HTERT RPE-1 (cell line): ENCODE results near the gene CTDSPL.
"Not testable (repeated sequence)": the region's sequence is repeated elsewhere in the genome, so short reads cannot be mapped to it uniquely, and the experiment has no call there.

Source experiments
- in situ Hi-C: fragments of 300-500 bp; cut with MboI; formaldehyde crosslinking; loops from 4 replicates; pipeline ENCODE4 v1.14.3; 2020; ENCODE audit warnings: low sequenced_read_pairs

The CTDSPL gene

DNA sequence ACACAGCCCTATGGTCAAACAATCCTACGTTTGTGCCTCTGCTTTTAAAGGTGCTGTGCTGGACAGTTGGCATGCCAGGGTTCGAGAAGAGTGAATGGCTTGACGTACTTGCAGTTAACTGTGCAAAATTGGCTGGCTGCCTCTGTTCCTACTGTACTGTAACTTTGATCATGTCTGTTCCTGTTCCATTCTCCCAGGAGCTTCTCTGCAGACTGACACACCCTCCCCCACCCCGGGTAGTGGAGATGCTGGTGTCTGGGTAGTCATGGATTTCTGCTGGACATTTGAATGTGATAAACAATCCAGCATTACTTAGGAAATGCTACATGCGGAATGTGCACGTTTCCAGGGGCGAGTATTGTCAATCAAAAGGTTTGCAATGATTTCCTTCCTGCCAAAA lies 122.4 kb downstream of the CTDSPL start:
- in situ Hi-C loops = no loop called here

GRCh38 chr3:37984596-37984995 lies 122.9 kb downstream of the CTDSPL start:
- in situ Hi-C loops = no loop called here

GRCh38 chr3:37985637-37986320 lies 124.1 kb downstream of the CTDSPL start:
- in situ Hi-C loops = no loop called here

DNA sequence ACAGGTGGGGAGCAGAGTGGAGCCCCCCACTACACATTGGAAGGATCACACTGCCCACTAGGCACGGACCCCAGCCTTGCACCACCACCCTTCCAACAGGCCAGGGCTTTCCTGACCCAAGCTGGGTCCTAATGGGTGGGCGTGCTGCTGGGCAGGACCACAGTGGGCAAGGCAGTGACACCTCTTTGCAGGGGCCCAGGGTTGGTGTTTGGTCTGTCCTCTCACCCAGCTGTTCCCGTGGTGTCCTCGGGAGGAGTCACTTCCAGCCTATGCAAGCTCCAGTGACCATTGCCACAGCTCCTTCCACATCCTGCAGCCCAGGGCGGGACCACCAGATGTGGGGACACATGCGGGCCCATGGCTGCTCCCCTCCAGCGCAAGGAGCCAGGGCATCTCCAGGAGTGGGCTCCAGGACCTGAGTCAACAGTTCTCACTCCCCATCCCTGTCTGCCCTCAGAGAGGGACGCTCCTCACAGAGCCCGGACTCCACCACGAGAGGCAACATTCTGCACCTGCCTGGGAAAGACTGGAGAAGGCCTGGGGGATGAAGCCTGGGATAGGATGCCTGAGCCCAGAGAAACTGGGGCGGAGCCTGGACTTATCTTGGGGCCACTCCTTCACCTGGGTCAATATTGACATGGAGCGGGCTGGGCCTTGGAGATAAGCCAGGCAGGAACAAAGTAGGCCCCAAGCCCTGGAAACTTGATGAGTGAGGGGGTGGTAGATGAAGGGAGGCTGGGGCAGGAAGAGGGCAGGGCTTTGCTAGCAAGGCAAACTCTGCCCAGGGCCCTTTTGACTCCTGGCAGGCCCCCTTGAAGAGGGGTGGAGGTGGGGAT lies 125.0 kb downstream of the CTDSPL start:
- in situ Hi-C loops = no loop called here

- in situ Hi-C loops = no loop called here
These were observed 125.6 kb downstream of the CTDSPL start for GRCh38 chr3:37987315-37987697.

GRCh38 chr3:37987751-37988179 lies 126.1 kb downstream of the CTDSPL start:
- in situ Hi-C loops = no loop called here

DNA sequence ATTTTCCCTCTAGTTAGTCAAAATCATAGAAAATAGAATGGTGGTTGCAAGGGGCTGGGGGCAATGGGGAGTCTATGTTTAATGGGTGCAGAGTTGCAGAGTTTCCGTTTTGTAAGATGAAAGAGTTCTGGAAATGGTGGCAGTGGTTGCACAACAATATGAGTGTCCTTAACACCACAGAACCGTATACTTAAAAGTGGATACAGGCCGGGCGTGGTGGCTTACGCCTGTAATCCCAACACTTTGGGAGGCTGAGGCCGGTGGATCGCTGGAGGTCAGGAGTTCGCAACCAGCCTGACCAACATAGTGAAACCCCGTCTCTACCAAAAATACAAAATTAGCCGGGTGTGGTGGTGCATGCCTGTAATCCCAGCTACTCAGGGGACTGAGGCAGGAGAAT lies 126.7 kb downstream of the CTDSPL start:
- in situ Hi-C loops = not testable (repeated sequence)

- in situ Hi-C loops = no loop called here
These were observed 127.3 kb downstream of the CTDSPL start for GRCh38 chr3:37988931-37989525.

- in situ Hi-C loops = no loop called here
These were observed 128.3 kb downstream of the CTDSPL start for GRCh38 chr3:37989821-37990480.

GRCh38 chr3:37990527-37990926 lies 128.8 kb downstream of the CTDSPL start, which contains the start of gene VILL:
VILL (plus strand) TSS chr3:37990786; CDS start chr3:37993673, 2,887 bp downstream.
- in situ Hi-C loops = no loop called here

- in situ Hi-C loops = no loop called here
These were observed 129.4 kb downstream of the CTDSPL start for GRCh38 chr3:37991109-37991508.

DNA sequence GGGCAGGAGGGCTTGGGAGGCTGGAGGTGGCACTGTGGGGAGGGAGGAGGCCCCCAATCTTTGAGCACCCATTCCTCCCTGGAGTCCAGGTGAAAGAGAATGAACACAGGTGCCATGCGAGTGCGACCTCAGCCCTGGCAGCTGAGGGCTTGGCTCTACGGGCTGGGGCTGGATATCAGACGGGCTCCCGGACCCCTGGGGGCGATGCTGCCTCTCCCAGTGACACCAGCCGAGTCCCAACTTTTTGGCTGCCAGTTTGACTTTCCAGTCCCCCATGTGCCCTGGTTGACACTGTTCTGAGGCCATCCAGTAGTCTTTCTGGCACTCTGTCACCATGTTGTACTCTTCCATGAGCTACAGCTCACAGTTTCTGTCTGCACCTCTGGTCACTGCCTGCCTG lies 130.1 kb downstream of the CTDSPL start:
- in situ Hi-C loops = no loop called here

DNA sequence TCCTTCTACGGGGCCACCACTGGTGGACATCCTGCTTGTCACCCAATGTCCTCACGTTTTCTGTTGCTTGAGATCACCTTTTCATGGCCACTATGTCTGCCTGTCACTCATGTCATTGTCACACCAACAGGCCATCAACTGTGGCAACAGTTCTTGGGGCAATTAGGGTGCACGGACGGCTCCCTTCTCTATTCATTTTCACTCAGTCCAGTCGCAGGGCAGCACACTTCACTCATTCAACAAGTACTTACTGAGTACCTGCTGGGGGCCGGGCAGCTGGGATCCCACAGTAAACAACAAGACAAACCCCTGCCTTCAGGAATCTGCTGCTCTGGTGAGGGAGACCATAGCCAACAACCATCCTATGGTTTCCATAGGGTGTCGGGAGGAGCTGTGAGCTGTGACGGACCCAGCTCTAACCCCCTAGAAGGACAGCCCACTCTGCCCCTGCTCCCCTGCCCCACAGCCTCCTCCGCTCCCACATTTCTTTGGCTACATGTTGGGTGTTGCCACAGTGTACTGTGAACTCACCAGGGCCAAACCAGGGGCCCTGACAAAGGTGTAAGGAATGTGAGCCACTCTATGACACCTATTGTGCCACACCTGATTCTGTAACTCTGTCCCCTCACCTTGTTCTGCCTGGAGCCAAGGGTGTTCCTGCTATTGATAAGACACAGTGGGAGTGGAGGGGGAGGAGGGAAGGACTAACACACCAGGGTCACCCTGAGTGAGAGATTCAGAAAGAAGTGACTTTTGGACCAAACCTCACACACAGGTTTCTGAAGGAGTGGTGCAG lies 130.8 kb downstream of the CTDSPL start:
- in situ Hi-C loops = no loop called here

- in situ Hi-C loops = no loop called here
These were observed 131.4 kb downstream of the CTDSPL start for GRCh38 chr3:37993067-37993455.

DNA sequence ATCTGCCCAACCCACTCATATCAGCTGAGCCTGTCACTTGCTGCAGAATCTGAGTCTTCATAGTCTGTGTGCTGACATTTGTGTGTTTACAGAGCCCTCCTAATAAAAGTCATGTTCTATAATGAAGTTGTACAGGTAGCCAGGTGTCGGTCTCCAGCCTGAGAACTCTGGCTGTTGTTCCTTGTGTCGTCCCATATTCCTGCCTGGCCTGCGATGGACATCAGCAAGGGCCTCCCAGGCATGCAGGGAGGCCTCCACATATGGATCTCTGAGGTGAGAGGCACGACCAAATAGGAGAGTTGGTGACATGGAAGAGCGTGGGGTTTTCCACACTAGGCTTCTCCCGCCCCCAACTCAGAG lies 131.8 kb downstream of the CTDSPL start:
- in situ Hi-C loops = no loop called here

DNA sequence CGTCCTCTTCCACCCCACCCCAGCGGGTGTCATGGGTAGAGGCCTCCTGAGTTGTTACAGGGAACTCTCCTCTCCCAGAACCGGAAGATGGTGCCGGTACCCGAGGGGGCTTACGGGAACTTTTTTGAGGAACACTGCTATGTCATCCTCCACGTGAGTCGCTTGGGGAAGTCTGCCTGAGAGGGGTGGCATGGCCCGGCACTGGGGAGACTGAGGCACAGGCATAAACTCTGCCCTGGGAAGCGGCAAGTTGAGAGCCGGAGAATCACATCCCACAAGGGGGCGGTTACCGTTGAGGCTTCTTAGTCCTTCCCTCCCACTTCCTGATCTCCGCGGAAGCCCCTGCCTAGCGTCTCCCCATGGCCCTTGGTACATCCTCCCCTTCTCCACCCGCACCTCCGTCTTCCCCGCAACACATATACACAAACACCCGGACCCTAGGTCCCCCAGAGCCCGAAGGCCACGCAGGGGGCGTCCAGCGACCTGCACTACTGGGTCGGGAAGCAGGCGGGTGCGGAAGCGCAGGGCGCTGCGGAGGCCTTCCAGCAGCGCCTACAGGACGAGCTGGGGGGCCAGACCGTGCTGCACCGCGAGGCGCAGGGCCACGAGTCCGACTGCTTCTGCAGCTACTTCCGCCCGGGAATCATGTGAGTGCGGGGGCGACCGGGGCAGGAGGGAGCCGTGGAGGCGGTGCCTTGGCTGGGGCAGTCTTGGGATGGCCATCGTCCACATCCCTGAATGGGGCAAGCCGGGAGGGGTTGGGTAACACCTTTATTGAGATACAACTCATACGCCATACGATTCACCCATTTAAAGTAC lies 132.3 kb downstream of the CTDSPL start:
- in situ Hi-C loops = no loop called here

DNA sequence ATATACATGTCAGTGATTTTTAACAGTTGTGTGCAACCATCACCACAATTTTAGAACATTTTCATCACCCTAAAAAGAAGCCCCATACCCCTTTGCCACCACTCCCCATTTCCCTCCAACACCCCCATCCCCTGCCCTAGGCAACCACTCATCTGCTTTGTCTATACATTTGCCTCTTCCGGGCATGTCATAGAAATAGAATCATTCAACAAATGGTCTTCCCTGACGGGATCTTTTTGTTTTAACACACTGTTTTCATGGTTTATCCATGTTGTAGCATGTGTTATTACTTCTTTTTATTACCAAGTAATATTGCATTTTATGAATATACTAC lies 132.9 kb downstream of the CTDSPL start:
- in situ Hi-C loops = no loop called here

GRCh38 chr3:37995652-37996641 lies 134.3 kb downstream of the CTDSPL start:
- in situ Hi-C loops = no loop called here
